Colonic mucosa (tissue), 4 donors: ENCODE results near the gene NEFH. TPM values are rescaled to one million over a fixed set of nuclear protein-coding genes. Genes with fewer than 3 reads are reported as not detected.

ENCODE experiments used
- DNase-seq: peaks from one replicate; pipeline ENCODE4 v3.0.0-alpha.2; 2020
- H3K27ac ChIP-seq: fragments of 200-600 bp; one replicate; pipeline ENCODE4 v1.8.0; 2021
- H3K27me3 ChIP-seq: fragments of 200-600 bp; one replicate; pipeline ENCODE4 v1.8.0; 2021
- H3K36me3 ChIP-seq: fragments of 200-600 bp; one replicate; pipeline ENCODE4 v1.8.0; 2021
- H3K4me1 ChIP-seq: fragments of 200-600 bp; one replicate; pipeline ENCODE4 v1.8.0; 2021; ENCODE audit warnings: mild to moderate bottlenecking
- H3K4me3 ChIP-seq: fragments of 200-600 bp; one replicate; pipeline ENCODE4 v1.8.0; 2021
- H3K9ac ChIP-seq, 2 donors: one replicate each; pipeline ENCODE4 v1.7.0; 2013; ENCODE audit warnings: control low read depth in 2 of 2, low read depth in 2 of 2, low read length in 2 of 2
- H3K9me3 ChIP-seq: fragments of 200-600 bp; one replicate; pipeline ENCODE4 v1.8.0; 2021
- intact Hi-C: fragments of 100-400 bp; cut with DNase I; formaldehyde crosslinking; loops from one replicate; pipeline ENCODE4 v1.14.1; 2022
- total RNA-seq, 2 donors: library from RNA; stranded (reverse); fragmentation: NEBNext Ultra II Directional in 1 of 2; extraction: Animal tissue kit (Norgen Biotek cat#: 25700) in 1 of 2; gene quantifications; one replicate each; pipeline ENCODE4 v1.2.1, GENCODE V29; 2021
- TF ChIP-seq, protein P1 (sequence below): fragments of 200-600 bp; IDR thresholded peaks from one replicate; pipeline ENCODE4 v1.8.0; 2022; ENCODE audit warnings: antibody characterized with exemption, mild to moderate bottlenecking
- donor health status: healthy.
- donor health status: DM: no; HTN: no; CAD: no.
- donor health status: DM: no; HTN: no; CAD: no.

NEFH gene
- total RNA-seq, 2 donors from 2014 or later, result 0.42 TPM

DNA sequence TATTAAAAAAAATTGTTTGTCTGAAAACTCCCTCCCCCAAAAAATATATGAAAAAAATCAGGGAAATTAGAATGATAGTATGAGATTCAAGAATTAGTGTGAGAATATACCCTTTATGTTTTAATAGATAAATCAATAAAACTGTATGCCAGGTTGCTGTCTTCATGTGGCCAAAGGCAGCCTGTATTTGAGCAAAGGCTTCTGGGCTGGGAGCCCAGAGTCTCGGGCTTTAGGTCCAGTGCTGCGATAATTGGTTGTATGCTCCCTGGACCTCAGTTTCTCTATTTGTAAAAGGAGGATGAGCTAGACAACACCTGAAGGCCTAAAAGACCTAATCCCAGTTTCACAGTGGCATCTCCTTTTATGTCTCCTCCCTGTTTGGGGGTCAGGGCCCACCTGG lies 43.7 kb downstream of the NEFH start:
- no peaks in the 10 kb centered on the region for H3K4me1 ChIP-seq
- TF ChIP-seq, protein P1, sequence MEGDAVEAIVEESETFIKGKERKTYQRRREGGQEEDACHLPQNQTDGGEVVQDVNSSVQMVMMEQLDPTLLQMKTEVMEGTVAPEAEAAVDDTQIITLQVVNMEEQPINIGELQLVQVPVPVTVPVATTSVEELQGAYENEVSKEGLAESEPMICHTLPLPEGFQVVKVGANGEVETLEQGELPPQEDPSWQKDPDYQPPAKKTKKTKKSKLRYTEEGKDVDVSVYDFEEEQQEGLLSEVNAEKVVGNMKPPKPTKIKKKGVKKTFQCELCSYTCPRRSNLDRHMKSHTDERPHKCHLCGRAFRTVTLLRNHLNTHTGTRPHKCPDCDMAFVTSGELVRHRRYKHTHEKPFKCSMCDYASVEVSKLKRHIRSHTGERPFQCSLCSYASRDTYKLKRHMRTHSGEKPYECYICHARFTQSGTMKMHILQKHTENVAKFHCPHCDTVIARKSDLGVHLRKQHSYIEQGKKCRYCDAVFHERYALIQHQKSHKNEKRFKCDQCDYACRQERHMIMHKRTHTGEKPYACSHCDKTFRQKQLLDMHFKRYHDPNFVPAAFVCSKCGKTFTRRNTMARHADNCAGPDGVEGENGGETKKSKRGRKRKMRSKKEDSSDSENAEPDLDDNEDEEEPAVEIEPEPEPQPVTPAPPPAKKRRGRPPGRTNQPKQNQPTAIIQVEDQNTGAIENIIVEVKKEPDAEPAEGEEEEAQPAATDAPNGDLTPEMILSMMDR, result no peak
- H3K9ac ChIP-seq, result no peak overlapping the region
- no peak for DNase-seq
- intact Hi-C loops, result no loop called here
- no peaks in the 10 kb centered on the region for H3K27me3 ChIP-seq
- no peak overlapping the region for H3K27ac ChIP-seq
- no peaks in the 10 kb centered on the region for H3K9me3 ChIP-seq
- H3K36me3 ChIP-seq, result peaks cover 13% of the 10 kb centered on the region
- H3K4me3 ChIP-seq, result no peak overlapping the region

DNA sequence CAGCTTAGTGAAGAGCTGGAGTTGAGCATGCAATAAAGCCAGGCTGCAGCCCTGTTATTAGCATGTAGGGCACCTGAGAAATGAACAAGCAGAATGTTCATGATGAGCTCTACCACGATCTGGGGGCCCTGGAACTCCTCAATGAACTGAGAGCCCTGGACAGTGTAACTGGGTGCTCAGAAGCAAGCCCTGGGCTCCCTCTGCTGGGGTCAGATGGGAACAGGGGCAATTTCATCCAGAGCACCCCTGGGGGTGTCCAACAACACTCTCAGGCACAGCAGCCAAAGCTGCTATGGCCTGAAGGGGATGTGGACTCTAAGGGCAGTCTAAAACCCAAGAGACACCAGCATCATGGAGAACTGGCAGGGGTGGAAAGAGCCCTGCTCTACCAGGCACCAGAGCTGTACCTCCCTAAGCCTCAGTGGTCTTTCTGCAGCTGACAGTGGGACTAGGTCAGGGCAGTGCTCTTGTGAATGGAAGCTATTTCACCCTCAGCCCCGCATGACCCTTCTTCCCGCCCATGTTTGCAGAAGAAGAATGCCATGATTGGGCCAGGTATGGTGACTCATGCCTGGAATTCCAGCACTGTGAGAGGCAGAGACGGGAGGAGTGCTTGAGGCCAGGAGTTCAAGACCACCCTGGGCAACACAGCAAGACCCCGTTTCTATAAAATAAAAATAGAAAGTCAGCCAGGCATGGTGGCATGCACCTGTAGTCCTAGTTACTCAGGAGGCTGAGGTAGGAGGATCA lies 44.6 kb downstream of the NEFH start:
- no peaks in the 10 kb centered on the region for H3K27me3 ChIP-seq
- H3K4me3 ChIP-seq, result no peak overlapping the region
- no peak overlapping the region for H3K27ac ChIP-seq
- H3K4me1 ChIP-seq, result no peaks in the 10 kb centered on the region
- TF ChIP-seq, protein P1, result peak; percentile 51
- peaks cover 18% of the 10 kb centered on the region for H3K36me3 ChIP-seq
- peak; percentile 26 for DNase-seq
- intact Hi-C loops, result loop anchor here (5.0 kb wide), 1 partner anchor 127 kb away; no protein-coding TSS in a partner anchor
- no peak overlapping the region for H3K9ac ChIP-seq
- no peaks in the 10 kb centered on the region for H3K9me3 ChIP-seq

DNA sequence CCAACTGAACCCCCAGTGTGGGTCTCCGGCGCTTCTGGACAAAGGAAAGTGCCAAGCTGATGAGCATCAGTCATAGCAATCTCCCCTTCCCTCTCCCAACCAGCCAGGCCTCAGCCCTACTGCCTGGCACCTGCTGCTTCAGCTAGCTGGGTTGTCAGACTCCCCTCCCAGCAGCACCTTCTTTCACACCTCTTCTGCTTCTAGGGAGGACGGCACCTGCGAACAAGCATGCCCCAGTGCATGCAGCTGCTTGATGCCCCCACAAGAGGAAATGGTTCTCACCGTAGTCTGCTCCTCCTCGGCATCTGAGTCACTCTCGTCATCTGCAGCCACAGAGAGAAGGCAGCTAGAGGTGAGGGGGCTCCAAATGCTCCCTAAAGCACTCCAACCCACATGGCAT lies 48.1 kb downstream of the NEFH start:
- Histone ChIP-seq H3K9ac (no peak overlapping the region), H3K4me1 (no peaks in the 10 kb centered on the region), H3K4me3 (no peak overlapping the region), H3K36me3 (peaks cover 13% of the 10 kb centered on the region), H3K27ac (no peak overlapping the region), H3K27me3 (no peaks in the 10 kb centered on the region), H3K9me3 (no peaks in the 10 kb centered on the region)
- DNase-seq, result no peak
- intact Hi-C loops, result loop anchor here (5.0 kb wide), 1 partner anchor 131 kb away; no protein-coding TSS in a partner anchor
- TF ChIP-seq, protein P1, result no peak

DNA sequence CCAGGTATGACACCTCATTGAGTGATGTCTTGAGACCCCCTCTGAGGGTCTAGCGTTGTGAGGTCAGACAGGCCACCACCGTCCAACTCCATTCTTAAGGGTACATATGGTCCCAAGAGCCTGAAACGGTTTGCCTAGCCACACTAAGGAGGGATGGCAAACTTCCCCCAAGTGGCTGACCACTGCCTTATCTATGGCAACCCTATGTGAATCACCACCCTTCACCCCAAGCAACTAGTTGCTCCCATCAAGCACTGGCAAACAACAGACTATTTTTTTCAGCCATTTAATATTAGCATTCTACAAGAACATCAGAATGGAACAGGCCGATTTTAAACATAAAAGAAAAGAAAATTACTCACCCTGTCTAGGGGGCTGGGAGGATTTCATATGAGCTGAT lies 50.7 kb downstream of the NEFH start:
- no peak for DNase-seq
- Histone ChIP-seq H3K4me3 (no peak overlapping the region), H3K4me1 (no peaks in the 10 kb centered on the region), H3K27ac (no peak overlapping the region), H3K9me3 (no peaks in the 10 kb centered on the region), H3K9ac (no peak overlapping the region), H3K36me3 (peaks cover 9% of the 10 kb centered on the region), H3K27me3 (no peaks in the 10 kb centered on the region)
- intact Hi-C loops, result no loop called here
- TF ChIP-seq, protein P1, result no peak

DNA sequence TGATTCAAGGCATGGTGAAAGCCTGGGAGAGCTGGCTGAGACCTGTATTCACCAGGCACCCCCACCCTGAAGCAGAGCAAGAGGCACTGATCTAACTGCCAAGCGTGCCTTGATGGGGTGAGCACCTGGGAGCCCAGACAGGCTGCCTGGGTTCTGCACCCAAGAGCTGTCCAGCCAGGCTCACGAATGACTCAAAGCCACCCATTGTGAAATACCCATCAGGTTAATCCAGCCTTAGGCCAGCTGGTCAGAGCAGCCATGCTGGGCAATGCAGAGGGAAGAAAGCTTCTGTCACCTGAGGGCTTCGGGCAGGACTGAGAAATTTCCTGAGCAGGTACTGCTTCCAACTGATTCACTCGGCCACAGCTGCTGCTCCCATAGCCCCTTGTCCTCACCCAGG lies 51.4 kb downstream of the NEFH start:
- Histone ChIP-seq H3K27ac (no peak overlapping the region), H3K27me3 (no peaks in the 10 kb centered on the region), H3K4me1 (no peaks in the 10 kb centered on the region), H3K36me3 (peaks cover 9% of the 10 kb centered on the region), H3K9ac (no peak overlapping the region), H3K9me3 (no peaks in the 10 kb centered on the region), H3K4me3 (no peak overlapping the region)
- no peak for DNase-seq
- intact Hi-C loops, result no loop called here
- TF ChIP-seq, protein P1, result no peak
